HUDEP-2 (cell line): ENCODE data around the gene LRRC73.
"Not testable (repeated sequence)": the region's sequence is repeated elsewhere in the genome, so short reads cannot be mapped to it uniquely, and the experiment has no call there.

Source experiments
- DNase-seq, 76 experiments: peaks; one replicate each; lab custom pipeline; 2025; ENCODE audit not compliant: unreplicated experiment in 76 of 76; lab: John Stamatoyannopoulos, UW

Gene LRRC73

GRCh38 chr6:43511824-43512415, 1.8 kb upstream of the LRRC73 start:
- DNase-seq = no peak

GRCh38 chr6:43510827-43511163, 649 bp upstream of the LRRC73 start:
- DNase-seq = no peak

- DNase-seq = peak in 2 of 76 experiments; percentile 18
Measured at GRCh38 chr6:43509142-43509983, 783 bp downstream of the LRRC73 start.

- no peak for DNase-seq
Measured at GRCh38 chr6:43508481-43509141, 1.5 kb downstream of the LRRC73 start.

GRCh38 chr6:43506667-43507471, 3.3 kb downstream of the LRRC73 start:
- peak in 73 of 76 experiments; percentile 17 to 93 (median 74) for DNase-seq

GRCh38 chr6:43506171-43506570, 4.0 kb downstream of the LRRC73 start:
- no peak for DNase-seq

GRCh38 chr6:43505718-43506117, 4.4 kb downstream of the LRRC73 start:
- no peak for DNase-seq

GRCh38 chr6:43504756-43505593, 5.2 kb downstream of the LRRC73 start:
- no peak for DNase-seq

GRCh38 chr6:43503443-43503842, 6.7 kb downstream of the LRRC73 start:
- no peak for DNase-seq

- DNase-seq = no peak
Measured at GRCh38 chr6:43502666-43503065, 7.5 kb downstream of the LRRC73 start.

- no peak for DNase-seq
Measured at GRCh38 chr6:43500921-43501320, 9.2 kb downstream of the LRRC73 start.

GRCh38 chr6:43499028-43499815, 10.9 kb downstream of the LRRC73 start:
- no peak for DNase-seq

GRCh38 chr6:43498291-43498690, 11.9 kb downstream of the LRRC73 start:
- not testable (repeated sequence) for DNase-seq

- DNase-seq = no peak
Measured at GRCh38 chr6:43497689-43498088, 12.5 kb downstream of the LRRC73 start.

GRCh38 chr6:43497129-43497396, 13.1 kb downstream of the LRRC73 start:
- DNase-seq = no peak

- DNase-seq = peak in 12 of 76 experiments; percentile 14 to 44 (median 19)
Measured at GRCh38 chr6:43496370-43497128, 13.6 kb downstream of the LRRC73 start.

- no peak for DNase-seq
Measured at GRCh38 chr6:43495409-43495941, 14.7 kb downstream of the LRRC73 start.

GRCh38 chr6:43494766-43495165, 15.4 kb downstream of the LRRC73 start:
- DNase-seq = no peak

GRCh38 chr6:43494321-43494720, 15.8 kb downstream of the LRRC73 start:
- DNase-seq = no peak
